GM12878 (cell line): Measurements from ENCODE around the gene PAF1. TPM values are rescaled to one million over a fixed set of nuclear protein-coding genes. Genes with fewer than 3 reads are reported as not detected.

Source experiments
- DPF2 ChIP-seq: fragments of 450-650 bp; IDR thresholded peaks from 2 replicates; pipeline ENCODE4 v1.6.1; 2017; ENCODE audit warnings: mild to moderate bottlenecking
- E4F1 ChIP-seq: fragments of 450-650 bp; IDR thresholded peaks from 2 replicates; pipeline ENCODE4 v1.6.1; 2018; ENCODE audit warnings: borderline replicate concordance, mild to moderate bottlenecking; ENCODE audit not compliant: partially characterized antibody
- ESRRA ChIP-seq: IDR thresholded peaks from 2 replicates; pipeline ENCODE4 v1.6.1; 2012; ENCODE audit warnings: mild to moderate bottlenecking, low read length, improper control_type of control experiment
- GATAD2B ChIP-seq: fragments of 450-650 bp; conservative IDR thresholded peaks from 2 replicates; pipeline ENCODE4 v1.6.1; 2017; ENCODE audit warnings: low read depth, mild to moderate bottlenecking, moderate library complexity
- JUNB ChIP-seq: IDR thresholded peaks from 2 replicates; pipeline ENCODE4 v1.6.1; 2016; ENCODE audit warnings: antibody characterized with exemption, mild to moderate bottlenecking
- LARP7 ChIP-seq: fragments of 450-650 bp; IDR thresholded peaks from 2 replicates; pipeline ENCODE4 v1.6.1; 2017; ENCODE audit warnings: mild to moderate bottlenecking
- MTA2 ChIP-seq: fragments of 450-650 bp; IDR thresholded peaks from 2 replicates; pipeline ENCODE4 v1.6.1; 2016; ENCODE audit warnings: low read depth, mild to moderate bottlenecking, moderate library complexity
- NBN ChIP-seq: fragments of 450-650 bp; IDR thresholded peaks from 2 replicates; pipeline ENCODE4 v1.6.1; 2016
- PML ChIP-seq: IDR thresholded peaks from 2 replicates; pipeline ENCODE4 v1.6.1; 2012; ENCODE audit warnings: low read length, inconsistent platforms
- POLR2AphosphoS2 ChIP-seq: IDR thresholded peaks from 2 replicates; pipeline ENCODE4 v1.6.1; 2011; ENCODE audit warnings: low read depth, mild to moderate bottlenecking, low read length, improper control_type of control experiment, moderate library complexity
- PRDM15 ChIP-seq: fragments of 450-650 bp; formaldehyde crosslinking; IDR thresholded peaks from 2 replicates; pipeline ENCODE4 v1.4.0; 2020; ENCODE audit warnings: mild to moderate bottlenecking, moderate library complexity
- SMAD1 ChIP-seq: fragments of 450-650 bp; IDR thresholded peaks from 2 replicates; pipeline ENCODE4 v1.6.1; 2018; ENCODE audit warnings: mild to moderate bottlenecking, low read depth; ENCODE audit not compliant: partially characterized antibody
- YY1 ChIP-seq: IDR thresholded peaks from 2 replicates; pipeline ENCODE4 v1.6.1; 2011; ENCODE audit warnings: low read depth, mild to moderate bottlenecking, low read length
- ZNF217 ChIP-seq: fragments of 450-650 bp; IDR thresholded peaks from 2 replicates; pipeline ENCODE4 v1.6.1; 2017; ENCODE audit warnings: antibody characterized with exemption, mild to moderate bottlenecking
- ZZZ3 ChIP-seq: IDR thresholded peaks from 2 replicates; pipeline ENCODE4 v1.6.1; 2011; ENCODE audit warnings: low read depth; ENCODE audit not compliant: control insufficient read depth, insufficient read length
- polyA plus RNA-seq, 11 experiments: library from polyadenylated mRNA; depleted of rRNA in 4 of 11; unstranded in 6 of 11; stranded (reverse) in 5 of 11; fragments of >200 nt; fragmentation: Nextera tagmentation in 4 of 11; fragmentation: Illumina TruSeq in 1 of 11; extraction: Ambion mirVana in 4 of 11; extraction: Trizol in 1 of 11; gene quantifications; 1 replicate in 1 of 11; 2 replicates in 10 of 11; pipeline versions ENCODE4 v1.2.1 to v1.2.3, GENCODE V29; 2011 to 2016; ENCODE audit warnings: inconsistent platforms in 2 of 11, missing spikeins in 2 of 11, low read depth in 1 of 11
- total RNA-seq, 4 experiments: library from RNA; depleted of rRNA in 3 of 4; stranded (reverse); fragments of >200 nt in 3 of 4; fragmentation: Illumina TruSeq in 1 of 4; extraction: Trizol in 1 of 4; gene quantifications; 2 replicates each; pipeline versions ENCODE4 v1.2.1 to v1.2.3, GENCODE V29; 2013 to 2021
- TF ChIP-seq, protein P1 (sequence below): fragments of 450-650 bp; IDR thresholded peaks from 2 replicates; pipeline ENCODE4 v1.6.1; 2016; ENCODE audit warnings: mild to moderate bottlenecking
- TF ChIP-seq, protein P2 (sequence below): fragments of 450-650 bp; IDR thresholded peaks from 2 replicates; pipeline ENCODE4 v1.6.1; 2017; ENCODE audit warnings: mild to moderate bottlenecking, moderate library complexity

Gene PAF1
- total and polyA plus RNA-seq, 10 of the 15 experiments (the other 5 are each of a cell fraction or from before 2014, with no cell fraction given) = 1.7 to 45.8 (median 39.6) TPM

- TF ChIP-seq NBN (peak; percentile 10; the same call in 1 of the 2 replicates), DPF2 (no peak; the same call in 1 of the 2 replicates), PRDM15 (CRISPR knock-in tag) (no peak), POLR2AphosphoS2 (0 out of 2 replicates have a peak, but pooled peaks have one; percentile 1), E4F1 (no peak), PML (no peak), MTA2 (0 out of 2 replicates have a peak, but pooled peaks have one; percentile 6), JUNB (no peak), ZZZ3 (no peak), GATAD2B (0 out of 2 replicates have a peak, but pooled peaks have one; percentile 55), LARP7 (0 out of 2 replicates have a peak, but pooled peaks have one; percentile 16), SMAD1 (no peak), YY1 (no peak), ESRRA (no peak), ZNF217 (0 out of 2 replicates have a peak, but pooled peaks have one; percentile 11)
- TF ChIP-seq, protein P1, sequence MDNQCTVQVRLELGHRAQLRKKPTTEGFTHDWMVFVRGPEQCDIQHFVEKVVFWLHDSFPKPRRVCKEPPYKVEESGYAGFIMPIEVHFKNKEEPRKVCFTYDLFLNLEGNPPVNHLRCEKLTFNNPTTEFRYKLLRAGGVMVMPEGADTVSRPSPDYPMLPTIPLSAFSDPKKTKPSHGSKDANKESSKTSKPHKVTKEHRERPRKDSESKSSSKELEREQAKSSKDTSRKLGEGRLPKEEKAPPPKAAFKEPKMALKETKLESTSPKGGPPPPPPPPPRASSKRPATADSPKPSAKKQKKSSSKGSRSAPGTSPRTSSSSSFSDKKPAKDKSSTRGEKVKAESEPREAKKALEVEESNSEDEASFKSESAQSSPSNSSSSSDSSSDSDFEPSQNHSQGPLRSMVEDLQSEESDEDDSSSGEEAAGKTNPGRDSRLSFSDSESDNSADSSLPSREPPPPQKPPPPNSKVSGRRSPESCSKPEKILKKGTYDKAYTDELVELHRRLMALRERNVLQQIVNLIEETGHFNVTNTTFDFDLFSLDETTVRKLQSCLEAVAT = peak; percentile 61; the same call in 1 of the 2 replicates
- TF ChIP-seq, protein P2, sequence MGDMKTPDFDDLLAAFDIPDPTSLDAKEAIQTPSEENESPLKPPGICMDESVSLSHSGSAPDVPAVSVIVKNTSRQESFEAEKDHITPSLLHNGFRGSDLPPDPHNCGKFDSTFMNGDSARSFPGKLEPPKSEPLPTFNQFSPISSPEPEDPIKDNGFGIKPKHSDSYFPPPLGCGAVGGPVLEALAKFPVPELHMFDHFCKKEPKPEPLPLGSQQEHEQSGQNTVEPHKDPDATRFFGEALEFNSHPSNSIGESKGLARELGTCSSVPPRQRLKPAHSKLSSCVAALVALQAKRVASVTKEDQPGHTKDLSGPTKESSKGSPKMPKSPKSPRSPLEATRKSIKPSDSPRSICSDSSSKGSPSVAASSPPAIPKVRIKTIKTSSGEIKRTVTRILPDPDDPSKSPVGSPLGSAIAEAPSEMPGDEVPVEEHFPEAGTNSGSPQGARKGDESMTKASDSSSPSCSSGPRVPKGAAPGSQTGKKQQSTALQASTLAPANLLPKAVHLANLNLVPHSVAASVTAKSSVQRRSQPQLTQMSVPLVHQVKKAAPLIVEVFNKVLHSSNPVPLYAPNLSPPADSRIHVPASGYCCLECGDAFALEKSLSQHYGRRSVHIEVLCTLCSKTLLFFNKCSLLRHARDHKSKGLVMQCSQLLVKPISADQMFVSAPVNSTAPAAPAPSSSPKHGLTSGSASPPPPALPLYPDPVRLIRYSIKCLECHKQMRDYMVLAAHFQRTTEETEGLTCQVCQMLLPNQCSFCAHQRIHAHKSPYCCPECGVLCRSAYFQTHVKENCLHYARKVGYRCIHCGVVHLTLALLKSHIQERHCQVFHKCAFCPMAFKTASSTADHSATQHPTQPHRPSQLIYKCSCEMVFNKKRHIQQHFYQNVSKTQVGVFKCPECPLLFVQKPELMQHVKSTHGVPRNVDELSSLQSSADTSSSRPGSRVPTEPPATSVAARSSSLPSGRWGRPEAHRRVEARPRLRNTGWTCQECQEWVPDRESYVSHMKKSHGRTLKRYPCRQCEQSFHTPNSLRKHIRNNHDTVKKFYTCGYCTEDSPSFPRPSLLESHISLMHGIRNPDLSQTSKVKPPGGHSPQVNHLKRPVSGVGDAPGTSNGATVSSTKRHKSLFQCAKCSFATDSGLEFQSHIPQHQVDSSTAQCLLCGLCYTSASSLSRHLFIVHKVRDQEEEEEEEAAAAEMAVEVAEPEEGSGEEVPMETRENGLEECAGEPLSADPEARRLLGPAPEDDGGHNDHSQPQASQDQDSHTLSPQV = no peak
- TF ChIP-seq, all 136 proteins: peak for 10
Measured at GRCh38 chr19:39412867-39413271, 22.0 kb upstream of the PAF1 start (continued).
